ENCODE results near the gene NELL1. TPM values are rescaled to one million over a fixed set of nuclear protein-coding genes. Genes with fewer than 3 reads are reported as not detected.
"Not testable (repeated sequence)": the region's sequence is repeated elsewhere in the genome, so short reads cannot be mapped to it uniquely, and the experiment has no call there.

Gene NELL1
- polyA plus RNA-seq, 3 donors, result 1.7 to 3.0 (median 1.7) TPM

GRCh38 chr11:20844630-20845029, 175.2 kb downstream of the NELL1 start:
- no peak for DNase-seq (ENCODE audit: extremely low read depth in 1 of 11, low read depth in 9 of 11, low spot score in 4 of 11)

- DNase-seq (ENCODE audit: extremely low read depth in 1 of 11, low read depth in 9 of 11, low spot score in 4 of 11), result peak; percentile 10 to 52 (median 22)
Measured at GRCh38 chr11:20854215-20854955, 185.0 kb downstream of the NELL1 start.

- DNase-seq (ENCODE audit: extremely low read depth in 1 of 11, low read depth in 9 of 11, low spot score in 4 of 11), result no peak
Measured at GRCh38 chr11:20861322-20861721, 191.9 kb downstream of the NELL1 start.

- DNase-seq (ENCODE audit: extremely low read depth in 1 of 11, low read depth in 9 of 11, low spot score in 4 of 11), result not testable (repeated sequence)
Measured at GRCh38 chr11:20862263-20862662, 192.9 kb downstream of the NELL1 start.

GRCh38 chr11:20864628-20865027, 195.2 kb downstream of the NELL1 start:
- no peak for DNase-seq (ENCODE audit: extremely low read depth in 1 of 11, low read depth in 9 of 11, low spot score in 4 of 11)

GRCh38 chr11:20865161-20865560, 195.8 kb downstream of the NELL1 start:
- DNase-seq (ENCODE audit: extremely low read depth in 1 of 11, low read depth in 9 of 11, low spot score in 4 of 11), result no peak

- no peak for DNase-seq (ENCODE audit: extremely low read depth in 1 of 11, low read depth in 9 of 11, low spot score in 4 of 11)
Measured at GRCh38 chr11:20869123-20869522, 199.7 kb downstream of the NELL1 start.

- peak in 7 of 11 donors; percentile 1 to 26 (median 3) for DNase-seq (ENCODE audit: extremely low read depth in 1 of 11, low read depth in 9 of 11, low spot score in 4 of 11)
Measured at GRCh38 chr11:20873054-20873453, 203.7 kb downstream of the NELL1 start.

- DNase-seq (ENCODE audit: extremely low read depth in 1 of 11, low read depth in 9 of 11, low spot score in 4 of 11), result no peak
Measured at GRCh38 chr11:20874358-20874757, 205.0 kb downstream of the NELL1 start.

GRCh38 chr11:20875889-20876288, 206.5 kb downstream of the NELL1 start:
- DNase-seq (ENCODE audit: extremely low read depth in 1 of 11, low read depth in 9 of 11, low spot score in 4 of 11), result no peak

GRCh38 chr11:20876738-20877137, 207.4 kb downstream of the NELL1 start:
- no peak for DNase-seq (ENCODE audit: extremely low read depth in 1 of 11, low read depth in 9 of 11, low spot score in 4 of 11)

GRCh38 chr11:20880094-20880493, 210.7 kb downstream of the NELL1 start:
- no peak for DNase-seq (ENCODE audit: extremely low read depth in 1 of 11, low read depth in 9 of 11, low spot score in 4 of 11)

GRCh38 chr11:20881328-20882079, 212.1 kb downstream of the NELL1 start:
- DNase-seq (ENCODE audit: extremely low read depth in 1 of 11, low read depth in 9 of 11, low spot score in 4 of 11), result no peak

- DNase-seq (ENCODE audit: extremely low read depth in 1 of 11, low read depth in 9 of 11, low spot score in 4 of 11), result no peak
Measured at GRCh38 chr11:20887137-20887536, 217.8 kb downstream of the NELL1 start.

GRCh38 chr11:20894296-20894695, 224.9 kb downstream of the NELL1 start:
- no peak for DNase-seq (ENCODE audit: extremely low read depth in 1 of 11, low read depth in 9 of 11, low spot score in 4 of 11)

- no peak for DNase-seq (ENCODE audit: extremely low read depth in 1 of 11, low read depth in 9 of 11, low spot score in 4 of 11)
Measured at GRCh38 chr11:20909995-20910726, 240.8 kb downstream of the NELL1 start.

GRCh38 chr11:20910733-20911132, 241.3 kb downstream of the NELL1 start:
- no peak for DNase-seq (ENCODE audit: extremely low read depth in 1 of 11, low read depth in 9 of 11, low spot score in 4 of 11)

- DNase-seq (ENCODE audit: extremely low read depth in 1 of 11, low read depth in 9 of 11, low spot score in 4 of 11), result no peak
Measured at GRCh38 chr11:20912065-20912821, 242.9 kb downstream of the NELL1 start.

- no peak for DNase-seq (ENCODE audit: extremely low read depth in 1 of 11, low read depth in 9 of 11, low spot score in 4 of 11)
Measured at GRCh38 chr11:20912922-20913512, 243.6 kb downstream of the NELL1 start.

Data from renal cortex interstitium (tissue), 11 donors.